HG03558 (cell line): Measurements from ENCODE around the gene NEU3.
"Not testable (repeated sequence)": the region's sequence is repeated elsewhere in the genome, so short reads cannot be mapped to it uniquely, and the experiment has no call there.

Experiments used
- ATAC-seq: cut with Tn5 transposase; IDR thresholded peaks from one replicate; pipeline ENCODE4 v1.9.1; 2021; ENCODE audit warnings: moderate number of reproducible peaks; ENCODE audit not compliant: unreplicated experiment; ENCODE audit errors: extremely low read depth

The NEU3 gene, protein sequence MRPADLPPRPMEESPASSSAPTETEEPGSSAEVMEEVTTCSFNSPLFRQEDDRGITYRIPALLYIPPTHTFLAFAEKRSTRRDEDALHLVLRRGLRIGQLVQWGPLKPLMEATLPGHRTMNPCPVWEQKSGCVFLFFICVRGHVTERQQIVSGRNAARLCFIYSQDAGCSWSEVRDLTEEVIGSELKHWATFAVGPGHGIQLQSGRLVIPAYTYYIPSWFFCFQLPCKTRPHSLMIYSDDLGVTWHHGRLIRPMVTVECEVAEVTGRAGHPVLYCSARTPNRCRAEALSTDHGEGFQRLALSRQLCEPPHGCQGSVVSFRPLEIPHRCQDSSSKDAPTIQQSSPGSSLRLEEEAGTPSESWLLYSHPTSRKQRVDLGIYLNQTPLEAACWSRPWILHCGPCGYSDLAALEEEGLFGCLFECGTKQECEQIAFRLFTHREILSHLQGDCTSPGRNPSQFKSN

DNA sequence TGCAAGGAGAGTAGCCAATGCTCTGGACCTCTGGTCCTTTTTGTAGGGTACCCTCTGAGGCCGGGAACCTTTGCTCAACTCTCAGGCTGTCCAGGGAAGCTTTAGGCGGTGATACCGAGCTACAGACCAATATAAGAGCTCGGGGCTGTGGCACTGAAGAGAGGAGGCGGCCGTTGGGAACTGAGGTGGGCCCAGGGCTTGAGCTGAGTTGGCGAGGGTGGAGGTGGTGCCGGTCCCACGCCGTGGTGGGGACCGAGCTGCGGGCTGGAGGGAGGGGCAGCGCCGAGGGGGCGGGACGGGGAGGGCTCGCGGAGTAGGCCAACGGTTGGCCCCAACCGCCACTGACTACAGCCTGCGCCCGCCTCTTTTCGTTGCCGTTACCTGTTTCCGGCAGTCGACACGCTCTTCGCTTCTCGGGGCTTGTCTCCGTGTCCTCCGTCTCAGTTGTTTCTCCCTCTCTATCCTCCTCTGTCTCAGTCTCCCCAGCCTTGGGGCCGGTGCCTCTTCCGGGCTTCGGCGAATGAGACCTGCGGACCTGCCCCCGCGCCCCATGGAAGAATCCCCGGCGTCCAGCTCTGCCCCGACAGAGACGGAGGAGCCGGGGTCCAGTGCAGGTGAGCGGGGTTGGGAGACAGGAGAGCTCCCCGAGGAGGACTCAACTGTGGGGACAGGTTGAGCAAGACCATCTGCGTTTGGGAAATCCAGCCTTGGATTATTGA lies at the start of gene NEU3:
Gene NEU3, plus strand, starts transcription at position 393 of the 719 bp plus-strand sequence. Its CDS starts 128 bp downstream, at position 521.
- peak; percentile 46 for ATAC-seq

DNA sequence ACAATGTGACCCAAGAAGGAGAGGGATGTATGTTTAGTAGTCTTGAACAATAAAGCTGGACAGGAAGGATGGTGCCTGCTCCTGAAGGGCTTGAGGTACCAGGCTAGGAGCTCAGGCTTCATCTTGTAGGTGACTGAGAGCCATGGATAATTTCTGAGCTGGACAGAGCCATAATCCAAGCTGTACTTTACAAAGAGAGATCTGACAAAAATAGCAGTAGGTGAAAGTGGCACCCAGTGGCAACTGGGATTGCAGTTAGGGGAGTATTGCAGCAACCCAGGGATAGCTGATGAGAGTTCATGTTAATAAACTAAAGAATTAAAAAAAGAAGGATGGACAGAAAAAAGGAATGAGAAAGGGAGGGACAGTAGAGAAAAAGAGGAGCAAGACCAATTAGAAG lies 47.2 kb upstream of the NEU3 start:
- no peak for ATAC-seq

- ATAC-seq = no peak
These were observed 46.5 kb upstream of the NEU3 start for GRCh38 chr11:74942073-74942759.

DNA sequence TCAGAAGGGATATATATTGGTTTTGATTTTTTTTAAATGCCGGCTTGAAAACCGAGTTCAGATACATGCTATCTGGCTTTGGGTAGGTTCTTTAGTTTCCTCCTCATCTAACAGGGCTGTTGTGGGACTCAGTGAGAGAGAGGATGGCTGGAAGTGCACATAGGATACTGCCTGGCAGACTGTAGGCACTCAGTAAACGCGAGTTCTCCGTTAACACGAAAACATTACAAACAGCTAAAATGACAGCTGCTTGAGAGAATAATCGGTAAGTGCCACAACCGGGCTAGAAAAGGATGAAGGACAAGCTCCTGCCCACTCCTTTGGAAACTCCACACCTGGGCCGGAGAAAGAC lies 40.2 kb upstream of the NEU3 start:
- no peak for ATAC-seq

GRCh38 chr11:74948898-74949752 lies 39.6 kb upstream of the NEU3 start, which contains the start of the genes SPCS2 and XRRA1:
Gene SPCS2, plus strand, starts transcription at chr11:74949266. Its CDS starts 20 bp downstream, at chr11:74949286.
Gene XRRA1, minus strand, starts transcription at chr11:74949091. Its CDS starts 8,213 bp downstream, at chr11:74940878.
- peak; percentile 80 for ATAC-seq

DNA sequence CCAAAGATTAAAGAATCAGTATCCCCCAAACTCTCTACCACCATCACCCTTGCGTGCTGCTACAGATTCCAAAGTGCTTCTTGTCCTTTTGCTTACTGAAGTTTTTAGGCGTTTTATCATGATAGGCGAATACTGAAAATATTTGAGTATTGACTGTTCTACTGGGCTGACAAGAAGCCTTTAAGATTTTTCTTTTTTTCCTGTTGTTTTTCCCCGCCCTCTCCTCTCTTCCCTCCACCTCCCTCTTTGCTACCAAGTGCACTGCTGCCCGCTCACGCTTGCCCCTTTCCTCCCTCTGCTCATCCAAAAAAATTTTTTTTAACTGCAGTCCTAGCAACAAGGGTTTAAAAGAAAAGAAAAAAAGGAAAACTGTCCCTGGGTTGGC lies 39.0 kb upstream of the NEU3 start:
- no peak for ATAC-seq

DNA sequence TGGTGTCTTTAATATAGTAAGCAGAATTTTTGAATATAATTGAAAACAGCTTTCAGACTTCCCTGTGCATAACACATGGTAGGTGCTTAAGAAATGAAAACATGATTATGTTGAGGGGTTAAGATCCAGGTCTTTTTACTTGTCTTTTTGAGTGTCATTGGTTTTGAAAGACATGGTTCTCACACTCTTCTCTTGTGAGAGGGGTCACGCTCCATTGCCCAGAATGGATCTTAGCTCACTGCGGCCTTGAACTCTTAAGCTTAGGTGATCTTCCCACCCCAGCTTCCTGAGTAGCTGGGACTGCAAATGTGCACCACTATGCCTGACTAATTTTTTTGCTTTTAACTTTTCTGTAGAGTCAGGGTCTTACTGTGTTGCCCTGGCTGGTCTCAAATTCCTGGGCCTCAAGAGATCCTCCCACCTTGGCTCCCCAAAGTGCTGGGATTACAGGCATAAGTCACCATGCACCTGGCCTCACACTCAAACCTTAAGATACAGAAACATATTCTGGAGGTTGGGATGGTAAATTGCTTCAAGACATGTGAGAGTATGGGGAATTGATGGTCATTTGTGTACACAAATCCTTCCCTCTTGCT lies 38.3 kb upstream of the NEU3 start:
- no peak for ATAC-seq

- no peak for ATAC-seq
These were observed 37.5 kb upstream of the NEU3 start for GRCh38 chr11:74951226-74951625.

- no peak for ATAC-seq
These were observed 36.0 kb upstream of the NEU3 start for GRCh38 chr11:74952752-74953151.

DNA sequence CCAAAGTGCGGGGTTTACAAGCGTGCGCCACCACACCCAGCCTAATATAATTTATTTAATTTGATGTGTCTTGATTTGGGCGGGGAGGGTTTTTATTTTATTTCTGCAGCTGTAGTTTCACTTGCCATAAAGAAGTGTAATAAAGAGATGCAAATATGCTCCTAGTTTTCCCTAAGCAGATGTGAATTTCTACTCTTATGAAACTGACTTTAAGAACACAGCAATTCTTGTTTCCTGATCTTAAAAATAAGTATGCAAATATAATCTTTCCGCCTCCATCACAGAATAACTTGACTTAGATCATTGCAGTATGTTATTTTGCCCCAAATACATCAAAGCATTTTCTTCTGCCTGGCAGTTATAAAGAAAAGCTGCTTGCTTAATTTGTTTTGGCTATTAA lies 35.3 kb upstream of the NEU3 start:
- ATAC-seq = no peak

DNA sequence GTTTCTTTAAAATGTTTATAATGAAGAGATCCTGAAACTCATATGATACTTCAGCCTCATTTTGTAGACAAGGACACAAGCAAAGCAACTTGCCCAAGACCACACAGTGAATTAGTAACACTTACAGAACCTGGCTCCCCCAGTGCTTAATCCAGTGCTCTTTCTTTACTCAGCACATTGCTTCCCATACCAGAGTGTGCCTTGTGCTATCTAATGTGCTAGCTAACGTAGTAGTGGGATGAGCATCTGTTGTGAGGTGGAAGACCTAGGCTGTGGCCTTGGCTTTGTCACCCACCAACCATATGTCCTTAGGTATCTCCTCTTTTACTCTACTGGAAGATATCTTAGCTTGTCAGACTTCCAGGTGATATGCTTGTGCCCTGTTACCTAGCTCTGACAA lies 34.5 kb upstream of the NEU3 start:
- ATAC-seq = no peak

DNA sequence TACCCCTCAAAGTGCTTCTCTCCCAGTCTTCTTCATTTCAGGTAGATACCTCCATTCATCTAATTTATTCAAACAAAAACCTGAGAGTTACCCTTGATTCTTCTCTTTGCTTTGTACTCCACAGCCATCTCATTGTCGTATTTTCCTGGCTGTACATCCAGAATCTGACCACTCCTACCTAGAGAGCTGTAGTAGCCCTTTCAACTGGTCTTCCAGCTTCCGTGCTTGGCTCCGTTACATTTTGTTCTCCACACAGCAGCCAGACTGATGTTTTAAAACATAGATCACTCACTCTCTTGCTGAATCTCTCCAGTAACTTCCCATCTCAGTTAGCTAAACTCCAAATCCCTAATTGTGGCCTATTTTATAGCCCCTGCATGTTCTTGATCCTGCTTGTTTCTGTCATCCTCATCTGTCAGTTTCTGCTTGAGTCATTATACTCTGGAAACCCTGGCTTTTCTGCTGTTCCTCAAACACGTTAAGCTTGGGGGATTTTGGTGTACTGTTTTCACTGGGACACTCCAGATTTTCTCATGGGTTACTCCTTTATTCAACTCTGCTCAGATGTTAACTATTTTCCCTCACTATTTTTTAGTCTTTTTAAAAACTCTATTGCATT lies 32.2 kb upstream of the NEU3 start:
- no peak for ATAC-seq

GRCh38 chr11:74957937-74958629 lies 30.6 kb upstream of the NEU3 start:
- no peak for ATAC-seq

DNA sequence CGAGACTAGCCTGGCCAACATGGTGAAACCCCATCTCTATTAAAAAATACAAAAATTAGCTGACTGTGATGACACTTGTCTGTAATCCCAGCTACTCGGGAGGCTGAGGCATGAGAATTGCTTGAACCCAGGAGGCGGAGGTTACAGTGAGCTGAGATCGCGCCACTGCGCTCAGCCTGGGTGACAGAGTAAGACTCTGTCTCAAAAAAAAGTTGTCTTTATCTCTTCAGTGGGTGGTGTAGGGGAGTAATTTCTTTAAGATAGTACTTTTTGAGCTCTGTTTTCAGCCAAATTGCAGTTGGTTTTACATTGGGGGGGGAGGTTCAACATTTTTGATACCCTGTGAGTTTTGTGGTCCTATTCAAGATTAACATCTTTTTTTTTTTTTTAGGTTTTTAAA lies 28.6 kb upstream of the NEU3 start:
- ATAC-seq = not testable (repeated sequence)

GRCh38 chr11:74966651-74967050 lies 22.1 kb upstream of the NEU3 start:
- ATAC-seq = no peak

DNA sequence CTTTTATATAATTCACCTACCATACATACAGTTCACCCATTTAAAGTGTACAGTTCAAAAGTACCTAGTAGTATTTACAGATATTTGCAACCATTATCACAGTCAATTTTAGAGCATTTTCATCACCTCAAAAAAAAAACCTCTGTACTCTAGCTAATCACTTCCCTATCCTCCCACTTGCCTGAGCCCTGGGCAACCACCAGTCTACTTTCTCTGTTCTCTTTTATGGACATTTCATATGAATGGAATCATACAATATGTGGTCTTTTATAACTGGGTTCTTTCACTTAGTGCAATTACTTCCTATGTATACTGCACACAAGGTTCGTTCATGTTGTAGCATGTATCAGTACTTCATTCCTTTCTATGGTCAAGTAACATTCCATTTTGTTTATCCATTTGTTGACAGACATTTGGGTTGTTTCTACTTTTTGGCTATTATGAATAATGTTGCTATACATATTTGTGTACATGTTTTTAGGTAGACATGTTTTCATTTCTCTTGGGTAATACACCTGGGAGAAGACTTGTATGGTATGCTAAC lies 17.8 kb upstream of the NEU3 start:
- ATAC-seq = no peak

GRCh38 chr11:74971424-74971823 lies 17.3 kb upstream of the NEU3 start:
- ATAC-seq = no peak

DNA sequence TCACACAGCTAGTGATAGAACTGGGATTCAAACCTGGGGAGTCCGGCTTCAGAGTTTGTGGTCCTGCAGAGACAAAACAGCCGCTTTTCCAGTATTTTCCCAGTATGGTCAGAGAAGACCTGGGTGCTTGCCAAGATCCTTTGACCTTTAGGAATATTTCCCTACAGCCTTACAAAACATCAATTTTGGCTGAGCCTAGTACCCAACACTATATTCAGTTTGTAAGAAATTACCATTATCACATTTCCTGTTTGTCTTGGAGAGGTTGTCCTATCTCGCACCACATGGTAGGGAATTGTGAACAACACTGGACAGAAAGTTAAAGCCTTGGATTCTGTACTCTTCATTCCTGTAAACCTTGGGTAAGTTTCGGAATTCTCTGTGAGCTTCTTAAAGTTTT lies 10.7 kb upstream of the NEU3 start:
- no peak for ATAC-seq
